ENCODE measurements around the gene LRSAM1. TPM values are rescaled to one million over a fixed set of nuclear protein-coding genes. Genes with fewer than 3 reads are reported as not detected.

LRSAM1 gene
- polyA plus RNA-seq, 10 donors = 10.8 to 15.1 (median 13.6) TPM

- DNase-seq = peak; percentile 92 to 98 (median 96)
Measured at GRCh38 chr9:127423934-127424675, 27.2 kb upstream of the LRSAM1 start, which contains the start of gene ZNF79. ZNF79 (plus strand) TSS chr9:127424382; CDS start chr9:127424788, 406 bp downstream.

- no peak for DNase-seq
Measured at GRCh38 chr9:127424676-127424999, 26.7 kb upstream of the LRSAM1 start.

- DNase-seq = no peak
Measured at GRCh38 chr9:127426756-127427155, 24.6 kb upstream of the LRSAM1 start.

- no peak for DNase-seq
Measured at GRCh38 chr9:127428348-127428747, 23.0 kb upstream of the LRSAM1 start.

GRCh38 chr9:127430415-127430814 is 20.9 kb upstream of the LRSAM1 start:
- no peak for DNase-seq

GRCh38 chr9:127437497-127438264 is 13.6 kb upstream of the LRSAM1 start:
- DNase-seq = no peak

GRCh38 chr9:127438394-127438793 is 12.9 kb upstream of the LRSAM1 start:
- DNase-seq = no peak

- DNase-seq = no peak
Measured at GRCh38 chr9:127444283-127444920, 6.9 kb upstream of the LRSAM1 start.

GRCh38 chr9:127444921-127445850 is 6.1 kb upstream of the LRSAM1 start:
- DNase-seq = no peak

- DNase-seq = no peak
Measured at GRCh38 chr9:127445851-127446712, 5.2 kb upstream of the LRSAM1 start.

GRCh38 chr9:127446713-127447415 is 4.4 kb upstream of the LRSAM1 start:
- no peak for DNase-seq

- no peak for DNase-seq
Measured at GRCh38 chr9:127447416-127448111, 3.7 kb upstream of the LRSAM1 start.

- no peak for DNase-seq
Measured at GRCh38 chr9:127448112-127448805, 3.1 kb upstream of the LRSAM1 start.

- no peak for DNase-seq
Measured at GRCh38 chr9:127449332-127449966, 1.9 kb upstream of the LRSAM1 start.

GRCh38 chr9:127450243-127450760 is 1.0 kb upstream of the LRSAM1 start:
- peak in 1 of 3 donors; percentile 53 for DNase-seq

GRCh38 chr9:127451608-127451857 is 223 bp downstream of the LRSAM1 start:
- no peak for DNase-seq

GRCh38 chr9:127451858-127452656 is 747 bp downstream of the LRSAM1 start:
- peak in 1 of 3 donors; percentile 70 for DNase-seq

Measured in muscle of back (tissue), 11 donors.